Measurements from ENCODE around the gene CRNN. TPM values are rescaled to one million over a fixed set of nuclear protein-coding genes. Genes with fewer than 3 reads are reported as not detected.

The CRNN gene
- total and polyA plus RNA-seq, 8 donors: 0.52 to 0.76 TPM; not detected in 6

DNA sequence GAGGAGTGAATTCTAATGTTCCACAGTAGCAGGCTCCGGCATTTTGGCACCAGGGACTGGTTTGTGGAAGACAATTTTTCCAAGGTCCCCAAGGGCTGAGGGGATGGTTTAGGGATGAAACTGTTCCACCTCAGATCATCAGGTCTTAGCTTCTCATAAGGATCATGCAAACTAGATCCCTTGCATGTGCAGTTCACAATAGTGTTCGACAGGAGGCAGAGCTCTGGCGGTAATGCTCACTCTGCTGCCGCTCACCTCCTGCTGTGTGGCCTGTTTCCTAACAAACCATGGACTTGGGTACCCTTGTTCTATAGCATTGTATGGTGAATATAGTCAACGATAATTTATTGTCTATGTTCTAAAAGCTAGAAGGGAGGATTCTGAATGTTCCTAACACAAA, 16.6 kb downstream of the CRNN start:
- H3K27ac ChIP-seq: no peak overlapping the region
- 60 to 74% methylated on average over 5 of the region's 5 CpGs for WGBS, 2 donors
- no peak for DNase-seq
- H3K4me3 ChIP-seq: no peak overlapping the region
- no peaks in the 10 kb centered on the region for H3K27me3 ChIP-seq
- no peaks in the 10 kb centered on the region for H3K4me1 ChIP-seq
- H3K9me3 ChIP-seq: no peaks in the 10 kb centered on the region
- ATAC-seq: no peak
- no peaks in the 10 kb centered on the region for H3K36me3 ChIP-seq
- no peak for TF ChIP-seq CTCF (IDR thresholded peaks at IDR 0.05)
- FAIRE-seq: no peak
- intact Hi-C loops (cut with DNase I): no loop called here

- WGBS, 2 donors: 27 to 40% methylated on average over 1 of the region's 1 CpG
- intact Hi-C loops (cut with DNase I): no loop called here
- FAIRE-seq: no peak
- TF ChIP-seq CTCF (IDR thresholded peaks at IDR 0.05): no peak
- Histone ChIP-seq H3K9me3 (no peaks in the 10 kb centered on the region), H3K27ac (no peak overlapping the region), H3K4me3 (no peak overlapping the region), H3K36me3 (no peaks in the 10 kb centered on the region), H3K4me1 (no peaks in the 10 kb centered on the region), H3K27me3 (no peaks in the 10 kb centered on the region)
- DNase-seq: no peak
- no peak for ATAC-seq
These were observed 19.9 kb downstream of the CRNN start for GRCh38 chr1:152394151-152394550.

GRCh38 chr1:152392909-152393308, 21.2 kb downstream of the CRNN start:
- FAIRE-seq: no peak
- peak in 3 of 4 donors; percentile 77 to 86 (median 82) for ATAC-seq
- no peak for TF ChIP-seq CTCF (IDR thresholded peaks at IDR 0.05)
- Histone ChIP-seq H3K27ac (no peak overlapping the region), H3K9me3 (no peaks in the 10 kb centered on the region), H3K4me3 (no peak overlapping the region), H3K27me3 (no peaks in the 10 kb centered on the region), H3K4me1 (no peaks in the 10 kb centered on the region), H3K36me3 (no peaks in the 10 kb centered on the region)
- peak in 1 of 6 donors; percentile 14 for DNase-seq
- intact Hi-C loops (cut with DNase I): no loop called here
- WGBS, 2 donors: 25 to 31% methylated on average over 2 of the region's 2 CpGs

- DNase-seq (no peak), FAIRE-seq (no peak), ATAC-seq (no peak)
- 54 to 62% methylated on average over 4 of the region's 4 CpGs for WGBS, 2 donors
- TF ChIP-seq CTCF (IDR thresholded peaks at IDR 0.05): no peak
- no peaks in the 10 kb centered on the region for H3K9me3 ChIP-seq
- no peak overlapping the region for H3K27ac ChIP-seq
- no peak overlapping the region for H3K4me3 ChIP-seq
- no peaks in the 10 kb centered on the region for H3K4me1 ChIP-seq
- H3K36me3 ChIP-seq: no peaks in the 10 kb centered on the region
- no peaks in the 10 kb centered on the region for H3K27me3 ChIP-seq
- intact Hi-C loops (cut with DNase I): no loop called here
These were observed 25.2 kb downstream of the CRNN start for GRCh38 chr1:152388889-152389288.

DNA sequence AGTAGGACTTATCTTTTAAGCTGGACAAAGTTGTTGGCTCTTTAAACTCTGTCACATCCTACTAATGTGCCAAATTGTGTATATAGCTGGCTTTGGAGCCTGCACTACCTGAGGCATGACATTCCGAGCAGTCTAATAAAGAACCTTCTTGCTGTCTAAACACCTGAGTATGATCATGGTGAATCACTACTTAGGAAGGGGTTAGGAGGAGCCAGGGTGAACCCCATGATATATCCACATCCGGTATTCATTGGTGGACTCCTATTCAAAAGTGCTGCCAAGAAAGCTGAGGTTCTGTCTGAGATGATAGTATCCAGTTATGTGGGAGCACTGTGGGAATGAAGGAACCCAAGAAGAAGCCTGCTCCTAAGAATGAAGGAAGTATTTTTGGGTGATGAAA, 27.1 kb downstream of the CRNN start:
- intact Hi-C loops (cut with DNase I): no loop called here
- no peaks in the 10 kb centered on the region for H3K36me3 ChIP-seq
- H3K27ac ChIP-seq: no peak overlapping the region
- ATAC-seq (no peak), FAIRE-seq (no peak), DNase-seq (no peak)
- 79 to 89% methylated on average over 2 of the region's 2 CpGs for WGBS, 2 donors
- no peak overlapping the region for H3K4me3 ChIP-seq
- H3K27me3 ChIP-seq: no peaks in the 10 kb centered on the region
- H3K4me1 ChIP-seq: no peaks in the 10 kb centered on the region
- no peak for TF ChIP-seq CTCF (IDR thresholded peaks at IDR 0.05)
- H3K9me3 ChIP-seq: no peaks in the 10 kb centered on the region

Data from pancreas (tissue), 10 donors.